Mucosa of gallbladder (tissue), 1 donor: Measurements from ENCODE around the gene ATP2A2. TPM values are rescaled to one million over a fixed set of nuclear protein-coding genes. Genes with fewer than 3 reads are reported as not detected.
"Not testable (repeated sequence)": the region's sequence is repeated elsewhere in the genome, so short reads cannot be mapped to it uniquely, and the experiment has no call there.

Source experiments
- DNase-seq: peaks from one replicate; pipeline ENCODE4 v3.0.0-alpha.2; 2020; ENCODE audit warnings: low spot score
- total RNA-seq: library from RNA; stranded (reverse); gene quantifications from one replicate; pipeline ENCODE4 v1.2.1, GENCODE V29; 2021
- donor health status: DM: no; HTN: no; CAD: no.

The ATP2A2 gene
- total RNA-seq, 1 donor from 2014 or later: 248 TPM

- DNase-seq: no peak
These were observed 86.3 kb downstream of the ATP2A2 start for GRCh38 chr12:110367181-110367864.

DNA sequence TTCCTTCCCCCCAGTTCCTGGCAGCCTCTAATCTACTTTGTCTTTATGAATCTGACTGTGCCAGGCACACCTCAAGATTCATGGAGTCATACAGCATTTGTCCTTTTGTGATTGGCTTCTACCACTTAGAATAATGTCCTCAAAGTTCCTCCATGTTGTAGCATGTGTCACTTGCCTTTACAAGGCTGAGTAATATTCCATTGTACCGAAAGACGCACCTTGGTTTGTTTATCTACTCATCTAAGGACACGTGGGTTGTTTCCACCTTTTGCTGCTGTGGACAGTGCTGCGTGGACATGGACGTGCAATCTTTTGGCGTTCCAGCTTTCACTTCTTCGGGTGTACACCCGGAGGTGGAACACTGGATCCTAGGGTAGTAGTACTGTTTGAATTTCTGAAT, 88.9 kb downstream of the ATP2A2 start:
- no peak for DNase-seq

- no peak for DNase-seq
These were observed 89.7 kb downstream of the ATP2A2 start for GRCh38 chr12:110370732-110371231.

GRCh38 chr12:110371408-110372055, 90.5 kb downstream of the ATP2A2 start:
- DNase-seq: no peak

- DNase-seq: no peak
These were observed 91.0 kb downstream of the ATP2A2 start for GRCh38 chr12:110372056-110372425.

DNA sequence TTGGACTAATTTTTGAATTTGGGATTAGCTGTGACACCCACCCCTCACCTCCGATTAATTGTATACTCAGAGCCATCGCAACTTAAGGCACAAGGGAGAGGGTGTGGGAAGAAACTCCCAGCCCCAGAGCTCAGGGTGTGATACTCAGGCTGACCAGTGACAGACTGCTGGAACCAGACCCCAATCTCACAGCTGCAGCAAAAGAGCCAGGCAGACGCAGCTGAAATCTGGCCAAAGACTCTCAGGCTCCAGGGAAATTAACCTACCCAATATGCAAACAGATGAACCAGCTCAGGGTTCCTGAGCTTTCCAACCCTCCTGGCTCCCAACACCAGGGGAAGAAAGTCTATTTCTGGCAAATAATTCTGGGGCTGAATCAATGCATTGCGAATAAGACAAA, 92.0 kb downstream of the ATP2A2 start:
- peak; percentile 29 for DNase-seq

GRCh38 chr12:110373425-110373824, 92.4 kb downstream of the ATP2A2 start:
- no peak for DNase-seq

- no peak for DNase-seq
These were observed 93.0 kb downstream of the ATP2A2 start for GRCh38 chr12:110373962-110374611.

GRCh38 chr12:110378131-110378790, 97.2 kb downstream of the ATP2A2 start:
- not testable (repeated sequence) for DNase-seq

- no peak for DNase-seq
These were observed 98.2 kb downstream of the ATP2A2 start for GRCh38 chr12:110379197-110379596.

- no peak for DNase-seq
These were observed 98.6 kb downstream of the ATP2A2 start for GRCh38 chr12:110379631-110380030.

DNA sequence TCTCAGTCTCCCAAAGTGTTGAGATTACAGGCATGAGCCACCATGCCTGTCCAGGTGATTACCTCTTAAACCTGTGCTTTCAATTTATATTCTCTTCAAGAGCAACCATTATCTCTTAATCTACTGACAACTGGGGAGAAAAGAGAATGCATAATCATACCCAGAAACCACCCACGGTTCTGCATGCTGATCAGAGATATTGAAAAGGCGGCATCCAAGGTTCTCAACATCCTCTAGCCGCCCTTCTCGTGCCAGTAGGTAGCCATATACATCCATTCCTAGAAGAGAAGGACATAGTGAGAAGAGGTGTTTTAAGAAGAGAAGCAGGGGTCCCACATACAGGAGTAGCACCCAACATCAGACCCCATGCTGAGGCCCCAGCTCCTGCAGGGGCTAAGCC, 101.6 kb downstream of the ATP2A2 start:
- no peak for DNase-seq

Other genes with a start within 250 kb of the ATP2A2 start
- 21.2 TPM for gene C12orf76, start 232.7 kb upstream of the ATP2A2 start, total RNA-seq
- 17.3 TPM for gene IFT81, start 156.9 kb upstream of the ATP2A2 start, total RNA-seq
- gene ANAPC7, start 122.5 kb downstream of the ATP2A2 start, total RNA-seq: 43.0 TPM
- gene ARPC3, start 169.1 kb downstream of the ATP2A2 start, total RNA-seq: 195 TPM
- gene GPN3, start 187.0 kb downstream of the ATP2A2 start, total RNA-seq: 21.3 TPM
- 4.1 TPM for gene FAM216A, start 187.6 kb downstream of the ATP2A2 start, total RNA-seq
- 85.6 TPM for gene VPS29, start 220.9 kb downstream of the ATP2A2 start, total RNA-seq
- gene RAD9B, start 221.1 kb downstream of the ATP2A2 start, total RNA-seq: 0.35 TPM